DMS 273 treated with DMSO at 0.1 percent for 48 hours (cell line): Measurements from ENCODE around the gene GRM1.

ENCODE experiments used
- DNase-seq: peaks from one replicate; lab custom pipeline; 2025; lab: John Stamatoyannopoulos, UW

Gene GRM1

GRCh38 chr6:146381486-146381885 is 352.6 kb downstream of the GRM1 start:
- no peak for DNase-seq

- DNase-seq: no peak
Observed at GRCh38 chr6:146388736-146389364, 360.0 kb downstream of the GRM1 start.

- DNase-seq: no peak
Observed at GRCh38 chr6:146389740-146390139, 360.9 kb downstream of the GRM1 start.

GRCh38 chr6:146397638-146398037 is 368.8 kb downstream of the GRM1 start:
- DNase-seq: no peak

GRCh38 chr6:146402476-146402875 is 373.6 kb downstream of the GRM1 start:
- DNase-seq: no peak

- no peak for DNase-seq
Observed at GRCh38 chr6:146408583-146408982, 379.7 kb downstream of the GRM1 start.

- DNase-seq: no peak
Observed at GRCh38 chr6:146410851-146411595, 382.2 kb downstream of the GRM1 start.

- DNase-seq: no peak
Observed at GRCh38 chr6:146419576-146419975, 390.7 kb downstream of the GRM1 start.

GRCh38 chr6:146420255-146420654 is 391.4 kb downstream of the GRM1 start:
- DNase-seq: no peak

GRCh38 chr6:146422789-146423375 is 394.0 kb downstream of the GRM1 start:
- DNase-seq: no peak

- no peak for DNase-seq
Observed at GRCh38 chr6:146423452-146423851, 394.6 kb downstream of the GRM1 start.

- DNase-seq: no peak
Observed at GRCh38 chr6:146426516-146426915, 397.7 kb downstream of the GRM1 start.

- DNase-seq: no peak
Observed at GRCh38 chr6:146429831-146430230, 401.0 kb downstream of the GRM1 start.

GRCh38 chr6:146433881-146434731 is 405.2 kb downstream of the GRM1 start:
- DNase-seq: no peak

GRCh38 chr6:146434732-146435390 is 406.0 kb downstream of the GRM1 start:
- no peak for DNase-seq

GRCh38 chr6:146441907-146442306 is 413.0 kb downstream of the GRM1 start:
- DNase-seq: no peak

- no peak for DNase-seq
Observed at GRCh38 chr6:146444189-146444588, 415.3 kb downstream of the GRM1 start.

- no peak for DNase-seq
Observed at GRCh38 chr6:146445233-146445632, 416.4 kb downstream of the GRM1 start.

- DNase-seq: no peak
Observed at GRCh38 chr6:146456886-146457285, 428.0 kb downstream of the GRM1 start.

- DNase-seq: no peak
Observed at GRCh38 chr6:146460941-146461340, 432.1 kb downstream of the GRM1 start.

GRCh38 chr6:146470091-146470770 is 441.4 kb downstream of the GRM1 start:
- DNase-seq: no peak
